GM12878 (cell line): Measurements from ENCODE around the gene SMG6. TPM values are rescaled to one million over a fixed set of nuclear protein-coding genes. Genes with fewer than 3 reads are reported as not detected.

Experiments used
- ATAC-seq: fragments of 200-7000 bp; cut with Tn5 transposase; 3 replicates; pipeline ENCODE4 v1.9.1; 2020; ENCODE audit warnings: mild to moderate bottlenecking, moderate library complexity
- BruUV-seq: library from RNA; stranded (reverse); fragments of 400-500 nt; replicated peaks from 2 replicates; lab custom pipeline; 2021; lab: Mats Ljungman, UMichigan
- CTCF ChIA-PET: fragments of 300-600 bp; sonication (Branson Sonifier 250); formaldehyde crosslinking; extraction: SDS; loops from one replicate; lab custom pipeline; 2021; ENCODE audit warnings: inconsistent platforms; lab: Yijun Ruan, JAX
- POLR2A ChIA-PET: fragments of 350-600 bp; formaldehyde crosslinking; extraction: SDS; loops from one replicate; lab custom pipeline; 2021; ENCODE audit warnings: inconsistent platforms; lab: Charles Lee
- RAD21 ChIA-PET: fragments of 300-600 bp; sonication (Branson Sonifier 250); formaldehyde crosslinking; loops from one replicate; lab custom pipeline; 2023; ENCODE audit warnings: antibody characterized with exemption; ENCODE audit not compliant: unreplicated experiment; lab: Charles Lee
- SMC1A ChIA-PET: fragments of 300-600 bp; sonication (Branson Sonifier 250); formaldehyde crosslinking; loops from one replicate; lab custom pipeline; 2023; ENCODE audit not compliant: unreplicated experiment, uncharacterized antibody; lab: Charles Lee
- DNase-seq: peaks from one replicate; pipeline ENCODE4 v3.0.0-alpha.2; 2011; ENCODE audit warnings: low read depth, low spot score
- FAIRE-seq: peaks from 3 replicates; lab custom pipeline; 2011; peaks lifted over from hg19 to GRCh38; lab: Jason Lieb, UNC
- H2AFZ ChIP-seq: 2 replicates; pipeline ENCODE4 v1.6.0; 2011; ENCODE audit warnings: low read depth, low read length, control low read depth; ENCODE audit not compliant: control insufficient read depth
- H3K27ac ChIP-seq: 2 replicates; pipeline ENCODE4 v1.5.1; 2011; ENCODE audit warnings: control low read depth; ENCODE audit not compliant: control insufficient read depth, insufficient read depth
- H3K27me3 ChIP-seq, 2 experiments: replicated peaks in 1 of 2; 2 replicates each; pipeline versions ENCODE4 v1.6.0 to v1.6.1; 2011; ENCODE audit warnings: low read length in 1 of 2; ENCODE audit not compliant: control insufficient read depth in 2 of 2, insufficient read depth in 2 of 2
- H3K36me3 ChIP-seq, 2 experiments: 2 replicates each; pipeline ENCODE4 v1.5.1; 2011; ENCODE audit warnings: low read length in 1 of 2; ENCODE audit not compliant: control insufficient read depth in 2 of 2, insufficient read depth in 2 of 2
- H3K4me1 ChIP-seq: 2 replicates; pipeline ENCODE4 v1.6.1; 2011; ENCODE audit warnings: mild to moderate bottlenecking, low read length, moderate library complexity, mixed read lengths; ENCODE audit not compliant: control insufficient read depth, insufficient read depth
- H3K4me2 ChIP-seq: 2 replicates; pipeline ENCODE4 v1.6.0; 2011; ENCODE audit warnings: control low read depth; ENCODE audit not compliant: control insufficient read depth, insufficient read depth
- H3K4me3 ChIP-seq: fragments of 200-600 bp; sonication (generic); 2 replicates; pipeline ENCODE4 v1.5.1; 2016
- H3K79me2 ChIP-seq: 2 replicates; pipeline ENCODE4 v1.6.0; 2011; ENCODE audit warnings: low read length; ENCODE audit not compliant: control insufficient read depth, insufficient read depth
- H3K9ac ChIP-seq: 2 replicates; pipeline ENCODE4 v1.8.0; 2011; ENCODE audit warnings: low read length, control low read depth, mixed read lengths; ENCODE audit not compliant: control insufficient read depth, insufficient read depth
- H3K9me3 ChIP-seq: replicated peaks from 3 replicates; pipeline ENCODE4 v1.5.1; 2011; ENCODE audit warnings: mild to moderate bottlenecking, low read length; ENCODE audit not compliant: control insufficient read depth, insufficient read depth
- H4K20me1 ChIP-seq: 2 replicates; pipeline ENCODE4 v1.6.0; 2011; ENCODE audit not compliant: control insufficient read depth, insufficient read depth
- KDM1A ChIP-seq: fragments of 200-600 bp; sonication (generic); IDR thresholded peaks from 2 replicates; pipeline ENCODE4 v1.6.1; 2016; ENCODE audit warnings: borderline replicate concordance
- NR2F1 ChIP-seq: fragments of 450-650 bp; conservative IDR thresholded peaks from 2 replicates; pipeline ENCODE4 v1.6.1; 2017; ENCODE audit warnings: mild to moderate bottlenecking
- REST ChIP-seq: IDR thresholded peaks from 2 replicates; pipeline ENCODE4 v1.6.1; 2012; ENCODE audit warnings: mild to moderate bottlenecking, low read depth, low read length
- ZNF687 ChIP-seq: fragments of 450-650 bp; IDR thresholded peaks from 2 replicates; pipeline ENCODE4 v1.6.1; 2017; ENCODE audit warnings: mild to moderate bottlenecking, moderate library complexity
- WGBS: methylation state at CpG from one replicate; pipeline ENCODE4 v1.1.6; 2016; ENCODE audit warnings: low lambda C conversion rate; ENCODE audit not compliant: insufficient replicate concordance, insufficient coverage; ENCODE audit errors: missing lambda C conversion rate; 5-methylcytosine and 5-hydroxymethylcytosine counted together
- in situ Hi-C: fragments of 300-500 bp; cut with MboI; formaldehyde crosslinking; loops from 9 replicates; pipeline ENCODE4 v1.14.3; 2018; ENCODE audit warnings: mixed read lengths
- intact Hi-C: fragments of 100-400 bp; cut with micrococcal nuclease; formaldehyde crosslinking; loops from one replicate; pipeline ENCODE4 v1.14.2; 2022; ENCODE audit not compliant: unreplicated experiment
- polyA plus RNA-seq, 11 experiments: library from polyadenylated mRNA; depleted of rRNA in 4 of 11; unstranded in 6 of 11; stranded (reverse) in 5 of 11; fragments of >200 nt; fragmentation: Nextera tagmentation in 4 of 11; fragmentation: Illumina TruSeq in 1 of 11; extraction: Ambion mirVana in 4 of 11; extraction: Trizol in 1 of 11; gene quantifications; 1 replicate in 1 of 11; 2 replicates in 10 of 11; pipeline versions ENCODE4 v1.2.1 to v1.2.3, GENCODE V29; 2011 to 2016; ENCODE audit warnings: inconsistent platforms in 2 of 11, missing spikeins in 2 of 11, low read depth in 1 of 11
- total RNA-seq, 4 experiments: library from RNA; depleted of rRNA in 3 of 4; stranded (reverse); fragments of >200 nt in 3 of 4; fragmentation: Illumina TruSeq in 1 of 4; extraction: Trizol in 1 of 4; gene quantifications; 2 replicates each; pipeline versions ENCODE4 v1.2.1 to v1.2.3, GENCODE V29; 2013 to 2021
- TF ChIP-seq, protein P1 (sequence below): IDR thresholded peaks from 2 replicates; pipeline ENCODE4 v1.6.1; 2012; ENCODE audit warnings: low read depth, low read length, improper control_type of control experiment

The SMG6 gene
- total and polyA plus RNA-seq, 10 of the 15 experiments (the other 5 are each of a cell fraction or from before 2014, with no cell fraction given), result 0.58 to 28.7 (median 15.7) TPM

- TF ChIP-seq, protein P1, sequence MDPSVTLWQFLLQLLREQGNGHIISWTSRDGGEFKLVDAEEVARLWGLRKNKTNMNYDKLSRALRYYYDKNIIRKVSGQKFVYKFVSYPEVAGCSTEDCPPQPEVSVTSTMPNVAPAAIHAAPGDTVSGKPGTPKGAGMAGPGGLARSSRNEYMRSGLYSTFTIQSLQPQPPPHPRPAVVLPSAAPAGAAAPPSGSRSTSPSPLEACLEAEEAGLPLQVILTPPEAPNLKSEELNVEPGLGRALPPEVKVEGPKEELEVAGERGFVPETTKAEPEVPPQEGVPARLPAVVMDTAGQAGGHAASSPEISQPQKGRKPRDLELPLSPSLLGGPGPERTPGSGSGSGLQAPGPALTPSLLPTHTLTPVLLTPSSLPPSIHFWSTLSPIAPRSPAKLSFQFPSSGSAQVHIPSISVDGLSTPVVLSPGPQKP, result no peak
Observed at GRCh38 chr17:2157675-2158395, 145.8 kb downstream of the SMG6 start (continued).

DNA sequence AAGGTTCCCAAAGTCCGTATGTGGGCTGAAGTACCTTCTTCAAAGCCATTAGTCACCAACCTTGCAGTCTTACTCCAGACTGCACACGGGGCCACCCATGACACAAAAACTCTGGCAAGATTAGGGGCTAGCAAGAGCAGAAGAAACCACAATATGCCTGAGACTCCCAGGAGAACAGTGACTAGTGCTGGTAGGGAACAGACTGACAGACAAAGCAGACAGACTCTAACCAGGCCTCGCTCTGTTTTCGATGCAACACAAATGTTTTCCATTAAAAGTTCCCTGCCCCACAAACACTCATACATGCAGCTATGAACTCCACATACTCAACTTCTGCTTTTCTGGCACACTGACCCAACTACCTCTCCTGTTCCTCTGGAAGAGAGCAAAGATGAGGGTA lies 146.5 kb downstream of the SMG6 start:
- FAIRE-seq (no peak), DNase-seq (no peak), ATAC-seq (no peak)
- H3K27me3 ChIP-seq, result no peaks in the 10 kb centered on the region
- H4K20me1 ChIP-seq, result no peaks in the 10 kb centered on the region
- H3K79me2 ChIP-seq, result no peaks in the 10 kb centered on the region
- no peaks in the 10 kb centered on the region for H3K9me3 ChIP-seq
- no peak overlapping the region for H3K9ac ChIP-seq
- H3K4me3 ChIP-seq, result no peak overlapping the region
- H3K4me1 ChIP-seq, result no peaks in the 10 kb centered on the region
- POLR2A ChIA-PET, result interaction anchor here (0.6 to 1.0 kb wide), 3 partner anchors 26 to 67 kb away, joined by 3 read pairs; no protein-coding TSS in a partner anchor
- WGBS, result 87% methylated on average over 4 of the region's 4 CpGs
- in situ Hi-C loops, result no loop called here
- no peak overlapping the region for H3K4me2 ChIP-seq
- TF ChIP-seq KDM1A, result no peak
- no peak for TF ChIP-seq NR2F1
- no peak for TF ChIP-seq REST
- TF ChIP-seq ZNF687, result no peak
- CTCF ChIA-PET, result interaction anchor here (0.6 to 1.8 kb wide), 6 partner anchors 12 to 147 kb away, joined by 3 to 5 read pairs (median 4); partner anchors contain the start of gene SRR
- RAD21 ChIA-PET, result interaction anchor here (0.8 to 2.3 kb wide), 6 partner anchors 19 to 102 kb away, joined by 3 to 7 read pairs (median 4); partner anchors contain the start of gene HIC1
- intact Hi-C loops, result no loop called here
- no peak overlapping the region for H2AFZ ChIP-seq
- SMC1A ChIA-PET, result interaction anchor here (0.9 to 2.5 kb wide), 7 partner anchors 8 to 88 kb away, joined by 3 to 11 read pairs (median 3); no protein-coding TSS in a partner anchor
- peaks cover 5 to 8% of the 10 kb centered on the region in 2 experiments; a peak in 3 of 4 replicates for H3K36me3 ChIP-seq
- no peak overlapping the region for H3K27ac ChIP-seq
- no TSS peak for BruUV-seq
